GM12873 (cell line): ENCODE results near the gene ITGA7.

ENCODE experiments used
- CTCF ChIP-seq: IDR thresholded peaks from 2 replicates; pipeline ENCODE4 v1.5.1; 2012; ENCODE audit warnings: low read depth, mild to moderate bottlenecking, moderate library complexity, low read length, control low read depth; ENCODE audit not compliant: insufficient read depth; ENCODE audit errors: missing control alignments

The ITGA7 gene

GRCh38 chr12:55729819-55730818, 22.4 kb upstream of the ITGA7 start:
- peak; percentile 12 for TF ChIP-seq CTCF

- peak; percentile 1 for TF ChIP-seq CTCF
Measured at GRCh38 chr12:55728939-55729818, 21.5 kb upstream of the ITGA7 start, which contains the start of gene CD63. Gene CD63, minus strand, starts transcription at chr12:55729009. Its CDS starts 668 bp downstream, at chr12:55728341.

DNA sequence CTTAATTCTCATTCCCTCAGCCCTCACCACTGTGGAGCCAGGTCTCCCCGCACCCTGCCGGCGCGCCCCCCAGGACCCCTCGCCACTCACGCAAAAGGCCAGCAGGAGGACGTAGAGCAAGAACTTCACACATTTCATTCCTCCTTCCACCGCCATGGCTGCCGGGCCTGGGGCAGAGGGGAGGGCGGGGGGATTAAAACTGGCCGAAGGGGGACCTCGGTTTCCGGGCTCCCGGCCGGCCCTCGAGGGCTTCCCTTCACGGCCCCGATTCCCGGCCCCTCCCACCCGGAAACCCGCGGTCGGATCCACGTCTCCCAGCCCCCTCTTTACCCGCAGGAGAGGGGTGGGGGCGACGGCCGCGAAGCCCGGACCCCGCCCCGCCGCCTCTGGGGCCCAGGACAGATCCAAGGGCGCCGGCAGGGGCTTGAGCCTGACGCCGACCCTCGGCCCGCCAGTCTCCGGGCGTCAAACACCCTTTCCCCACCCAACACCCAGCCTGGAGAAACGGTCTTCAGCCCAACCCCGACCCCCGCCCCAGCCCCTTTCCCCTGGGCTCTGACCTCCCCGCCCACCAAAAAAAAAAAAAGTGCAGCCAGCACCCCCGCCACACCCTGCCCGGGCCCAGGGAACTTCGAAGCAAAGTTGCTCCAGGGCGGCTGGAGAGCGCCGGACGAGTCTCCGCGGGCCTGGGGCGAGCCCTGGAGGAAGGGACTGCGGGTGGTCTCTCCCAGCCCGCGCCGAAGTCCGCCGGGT, 20.7 kb upstream of the ITGA7 start:
- TF ChIP-seq CTCF: peak; percentile 7

- no peak for TF ChIP-seq CTCF
Measured at GRCh38 chr12:55727643-55728185, 20.0 kb upstream of the ITGA7 start.

DNA sequence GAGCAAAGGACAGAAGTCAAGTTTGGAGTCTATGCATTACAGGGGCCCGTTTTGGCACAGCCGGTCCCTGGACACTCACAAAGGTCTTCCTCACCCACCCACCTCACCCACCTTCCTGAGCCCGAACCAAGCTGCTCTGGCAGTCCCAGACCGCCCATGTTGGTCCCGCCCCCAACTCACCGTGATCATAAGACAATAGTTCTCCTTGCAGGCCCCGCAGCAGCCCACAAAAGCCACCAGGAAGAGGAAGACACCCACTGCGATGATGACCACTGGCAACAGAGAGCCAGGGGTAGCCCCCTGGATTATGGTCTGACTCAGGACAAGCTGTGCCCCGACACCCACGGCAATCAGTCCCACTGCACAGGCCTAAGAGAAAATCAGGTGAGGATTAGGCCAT, 19.3 kb upstream of the ITGA7 start:
- TF ChIP-seq CTCF: no peak

- no peak for TF ChIP-seq CTCF
Measured at GRCh38 chr12:55725556-55725955, 17.9 kb upstream of the ITGA7 start.

DNA sequence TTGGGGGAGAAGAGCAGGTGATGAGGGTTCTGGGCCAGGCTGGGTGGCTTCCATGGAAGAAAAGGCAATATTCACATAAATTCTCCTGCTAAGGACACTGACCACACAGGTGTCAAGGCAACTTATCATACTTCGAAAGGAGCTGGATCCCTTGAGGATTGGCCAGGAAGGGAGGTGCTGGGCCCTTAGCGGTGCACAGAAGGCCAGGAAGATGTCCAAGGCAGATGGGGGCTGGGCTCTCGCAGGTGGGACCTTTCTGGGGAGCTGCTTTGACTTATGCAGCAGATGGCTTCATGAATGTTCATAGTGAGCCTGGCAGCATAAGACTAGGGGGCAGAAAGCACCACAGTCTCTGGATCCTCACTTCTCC, 17.2 kb upstream of the ITGA7 start:
- no peak for TF ChIP-seq CTCF
